Heart left ventricle (tissue), 16 donors: ENCODE measurements around the gene SUGCT. TPM values are rescaled to one million over a fixed set of nuclear protein-coding genes. Genes with fewer than 3 reads are reported as not detected.
A peak's percentile ranks its signal among the peaks of the same experiment; 100 is the strongest.

Source experiments
- ATAC-seq, 4 donors: fragments of 200-7000 bp; cut with Tn5 transposase; one replicate each; pipeline ENCODE4 v1.9.1; 2020 to 2022; ENCODE audit warnings: moderate library complexity in 4 of 4, mild to moderate bottlenecking in 3 of 4, moderate number of reproducible peaks in 1 of 4
- DNase-seq, 5 donors: peaks; one replicate each; pipeline ENCODE4 v3.0.0-alpha.2; 2020
- H3K27ac ChIP-seq, 12 donors: fragments of 200-600 bp; sonication (generic) in 4 of 12; one replicate each; pipeline versions ENCODE4 v1.5.0 to v1.8.0; 2016 to 2022; ENCODE audit warnings: mild to moderate bottlenecking in 2 of 12
- H3K27me3 ChIP-seq, 9 donors: fragments of 200-600 bp; sonication (generic) in 2 of 9; one replicate each; pipeline versions ENCODE4 v1.5.1 to v1.8.0; 2016 to 2022; ENCODE audit warnings: mild to moderate bottlenecking in 3 of 9
- H3K36me3 ChIP-seq, 9 donors: fragments of 200-600 bp; sonication (generic) in 2 of 9; one replicate each; pipeline versions ENCODE4 v1.5.0 to v1.8.0; 2018 to 2022; ENCODE audit warnings: mild to moderate bottlenecking in 2 of 9
- H3K4me1 ChIP-seq, 12 donors: fragments of 200-600 bp; sonication (generic) in 4 of 12; one replicate each; pipeline versions ENCODE4 v1.5.0 to v1.8.0; 2016 to 2022; ENCODE audit warnings: mild to moderate bottlenecking in 3 of 12
- H3K4me3 ChIP-seq, 12 donors: fragments of 200-600 bp; sonication (generic) in 4 of 12; one replicate each; pipeline versions ENCODE4 v1.5.0 to v1.8.0; 2017 to 2022; ENCODE audit warnings: mild to moderate bottlenecking in 9 of 12, moderate library complexity in 4 of 12
- H3K9me3 ChIP-seq, 12 donors: fragments of 200-600 bp; sonication (generic) in 4 of 12; one replicate each; pipeline versions ENCODE4 v1.5.0 to v1.8.0; 2016 to 2022; ENCODE audit warnings: mild to moderate bottlenecking in 1 of 12
- POLR2A ChIP-seq, 2 donors: fragments of 450-650 bp; IDR thresholded peaks; one replicate each; pipeline ENCODE4 v1.6.1; 2017; ENCODE audit warnings: antibody characterized with exemption in 2 of 2, mild to moderate bottlenecking in 2 of 2, moderate library complexity in 2 of 2
- WGBS, 4 donors: extraction: QIAGEN DNeasy Blood & Tissue Kit in 2 of 4; methylation state at CpG; one replicate each; pipeline versions ENCODE4 v1.1.5 to v1.1.7; 2013 to 2018; 5-methylcytosine and 5-hydroxymethylcytosine counted together
- intact Hi-C, 10 donors: fragments of 100-400 bp; cut with DNase I; formaldehyde crosslinking; loops; one replicate each; pipeline versions ENCODE4 v1.11.1 to v1.14.2; 2022
- long read RNA-seq, 3 donors: library from polyadenylated mRNA; unstranded; transcript quantifications; one replicate each; pipeline ENCODE4 v2.0.0, GENCODE V29; 2020 to 2021
- polyA plus RNA-seq, 2 donors: library from polyadenylated mRNA; stranded (reverse); fragments of 200-250 nt; gene quantifications; one replicate each; pipeline ENCODE4 v1.2.3, GENCODE V29; 2013
- total RNA-seq, 9 donors: library from RNA; depleted of rRNA in 2 of 9; stranded (reverse); fragments of >200 nt in 2 of 9; fragmentation: NEBNext Ultra II Directional in 3 of 9; extraction: Animal tissue kit (Norgen Biotek cat#: 25700) in 3 of 9; gene quantifications; one replicate each; pipeline versions ENCODE4 v1.1.0 to v1.2.4, GENCODE V29; 2016 to 2023
- TF ChIP-seq, protein P1 (sequence below), 12 donors: fragments of 200-600 bp; sonication (generic) in 4 of 12; IDR thresholded peaks; one replicate each; pipeline versions ENCODE4 v1.5.0 to v1.8.0; 2018 to 2022; ENCODE audit warnings: antibody characterized with exemption in 12 of 12, mild to moderate bottlenecking in 5 of 12
- donor health status: ischemic (EF 13 %, LVEDD 7.1; RV severe dilation, severe dysfunction).
- donor health status: healthy with polysubstance abuse.
- donor health status: DM: no; HTN: yes; CAD: no.
- donor health status: DM: no; HTN: no; CAD: no.
- donor health status: ischemic (EF 25% LVEDD 6.9; RV normal size, moderate dysfunction).
- donor health status: ischemic (EF 25% LVEDD 5.7; RV mildly dilated, moderate dysfunction).
- donor health status: healthy.
- donor health status: DM: yes; HTN: yes; CAD: no.
- donor health status: ischemic (EF 35%, LVEDD 5.7; RV mildly dilated, moderate dysfunction).
- donor health status: nonischemic (EF 11% LVEDD 7.7; RV severe dilation, severe dysfunction).
- donor health status: DM: yes; HTN: yes; CAD: no.
- donor health status: PGD.
- donor health status: ischemic (EF 29% LVEDD 5.4; RV normal size, mild dysfunction).
- donor health status: nonischemic (EF 23%, LVEDD 6.1; RV moderate dilation, normal function).

SUGCT gene
- 1 to 10 TPM; 2.9 to 7.6 (median 5.2) TPM for total RNA-seq
- polyA plus RNA-seq, result 1 to 10 TPM; 1.4 to 4.2 TPM
- long read RNA-seq, donor 1, partial matches to known transcripts, result 0 of 1 reads
- long read RNA-seq, donor 1, other reads (novel, unspliced or antisense), result 0 of 1 reads
- long read RNA-seq, donor 2, partial matches to known transcripts, result 0 of 2 reads
- long read RNA-seq, donor 2, other reads (novel, unspliced or antisense), result 2 of 2 reads
- long read RNA-seq, donor 3, partial matches to known transcripts, result 0 of 2 reads
- long read RNA-seq, donor 3, other reads (novel, unspliced or antisense), result 1 of 2 reads

DNA sequence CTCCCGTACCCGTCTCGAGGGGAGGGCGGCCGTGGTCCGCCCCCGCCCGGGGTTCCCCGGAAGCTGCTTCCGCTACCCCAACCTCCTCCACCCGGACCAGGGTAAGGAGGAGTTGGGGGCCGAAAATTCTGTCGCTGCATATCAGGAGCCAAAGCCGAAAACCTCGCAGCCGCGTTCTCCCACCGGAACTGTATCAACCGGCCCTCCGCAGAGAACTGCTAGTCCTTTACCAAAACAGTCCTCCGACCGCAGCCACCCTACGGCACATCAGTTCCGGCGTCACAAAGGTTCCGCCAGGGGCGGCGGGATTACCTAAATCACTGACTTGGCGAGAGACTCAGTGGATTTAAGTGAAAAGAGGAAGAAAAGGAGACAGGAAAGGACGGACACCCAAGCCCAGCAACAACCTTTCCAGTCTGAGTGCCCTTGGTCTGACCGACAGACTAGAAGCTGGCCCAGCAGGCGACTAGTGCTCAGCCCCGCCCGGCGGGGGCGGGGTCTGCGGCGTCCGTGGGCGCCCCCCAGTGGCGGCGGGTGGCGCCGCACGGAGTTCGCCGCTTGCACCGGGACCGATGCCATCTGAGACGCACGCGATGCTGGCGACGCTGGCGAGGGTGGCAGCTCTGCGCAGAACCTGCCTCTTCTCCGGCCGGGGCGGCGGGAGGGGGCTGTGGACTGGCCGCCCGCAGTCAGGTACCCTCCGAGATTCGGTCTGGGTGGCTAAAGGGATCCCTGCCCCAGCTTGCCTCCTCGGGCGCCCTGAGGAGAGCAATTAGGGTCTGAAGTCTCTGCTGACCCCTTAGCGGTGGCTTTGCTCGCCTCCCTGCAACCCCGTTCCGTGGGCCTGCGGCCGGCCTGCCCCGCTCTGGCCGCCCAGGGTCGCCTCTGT is at the start of gene SUGCT, which contains the start of gene MPLKIP:
SUGCT (plus strand) TSS at position 578 of the 889 bp plus-strand sequence.
MPLKIP (minus strand) TSS at position 195 of the 889 bp plus-strand sequence; CDS start at position 140, 55 bp downstream.
- DNase-seq, result peak; percentile 83 to 91 (median 87)
- ATAC-seq, result peak; percentile 92 to 97 (median 96)
- Histone ChIP-seq H3K4me1 (peaks cover 5 to 35% (median 24%) of the 10 kb centered on the region in 12 donors), H3K27ac (peak within 1 kb of the TSS; percentile 82 to 98 (median 94)), H3K27me3 (no peaks in the 10 kb centered on the region), H3K4me3 (peak within 1 kb of the TSS; percentile 69 to 100 (median 94)), H3K36me3 (peaks cover 0 to 6% (median 0%) of the 10 kb centered on the region in 9 donors), H3K9me3 (no peaks in the 10 kb centered on the region)
- 0 to 1% (median 0%) methylated on average over 31 to 75 of the region's 75 CpGs for WGBS, 4 donors
- TF ChIP-seq POLR2A (IDR thresholded peaks at IDR 0.05), result peak in 1 of 2 donors; percentile 27
- TF ChIP-seq, protein P1, sequence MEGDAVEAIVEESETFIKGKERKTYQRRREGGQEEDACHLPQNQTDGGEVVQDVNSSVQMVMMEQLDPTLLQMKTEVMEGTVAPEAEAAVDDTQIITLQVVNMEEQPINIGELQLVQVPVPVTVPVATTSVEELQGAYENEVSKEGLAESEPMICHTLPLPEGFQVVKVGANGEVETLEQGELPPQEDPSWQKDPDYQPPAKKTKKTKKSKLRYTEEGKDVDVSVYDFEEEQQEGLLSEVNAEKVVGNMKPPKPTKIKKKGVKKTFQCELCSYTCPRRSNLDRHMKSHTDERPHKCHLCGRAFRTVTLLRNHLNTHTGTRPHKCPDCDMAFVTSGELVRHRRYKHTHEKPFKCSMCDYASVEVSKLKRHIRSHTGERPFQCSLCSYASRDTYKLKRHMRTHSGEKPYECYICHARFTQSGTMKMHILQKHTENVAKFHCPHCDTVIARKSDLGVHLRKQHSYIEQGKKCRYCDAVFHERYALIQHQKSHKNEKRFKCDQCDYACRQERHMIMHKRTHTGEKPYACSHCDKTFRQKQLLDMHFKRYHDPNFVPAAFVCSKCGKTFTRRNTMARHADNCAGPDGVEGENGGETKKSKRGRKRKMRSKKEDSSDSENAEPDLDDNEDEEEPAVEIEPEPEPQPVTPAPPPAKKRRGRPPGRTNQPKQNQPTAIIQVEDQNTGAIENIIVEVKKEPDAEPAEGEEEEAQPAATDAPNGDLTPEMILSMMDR (IDR thresholded peaks at IDR 0.05), result peak; percentile 94 to 100 (median 99)
- intact Hi-C loops, result loop anchor here in 6 of 10 donors (1.0 to 10.0 kb wide), 5 partner anchors 180 to 240 kb away; partner anchors contain the start of gene CDK13 (in 2 of the 6)

DNA sequence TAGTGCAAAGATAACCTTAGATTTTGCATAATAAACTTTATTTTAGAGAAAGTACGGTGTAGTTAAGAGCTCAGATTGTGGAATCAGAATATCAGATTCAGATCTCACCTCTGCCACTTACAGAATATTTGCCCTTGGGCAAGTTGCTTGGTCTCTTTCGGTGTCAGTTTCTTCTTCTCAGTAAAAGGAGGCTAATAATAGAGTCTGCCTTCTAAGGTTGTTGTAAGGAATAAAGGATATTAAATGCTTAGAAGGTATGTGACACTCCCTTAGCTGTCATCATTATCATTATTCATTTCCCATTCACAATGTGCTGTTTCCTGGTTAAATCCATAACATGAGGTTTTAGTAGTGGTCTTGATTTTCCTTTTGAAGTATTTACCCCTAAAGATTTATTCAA is 42.6 kb upstream of the SUGCT start:
- no peaks in the 10 kb centered on the region for H3K9me3 ChIP-seq
- ATAC-seq, result no peak
- peaks cover 0 to 15% (median 0%) of the 10 kb centered on the region in 12 donors for H3K4me1 ChIP-seq
- no peak overlapping the region for H3K4me3 ChIP-seq
- no peak for DNase-seq
- H3K36me3 ChIP-seq, result peaks cover 0 to 95% (median 82%) of the 10 kb centered on the region in 9 donors
- no peak for TF ChIP-seq POLR2A (IDR thresholded peaks at IDR 0.05)
- TF ChIP-seq, protein P1 (IDR thresholded peaks at IDR 0.05), result no peak
- intact Hi-C loops, result loop anchor here in 1 of 10 donors (10.0 kb wide), 1 partner anchor 63 kb away; no protein-coding TSS in a partner anchor
- no peaks in the 10 kb centered on the region for H3K27me3 ChIP-seq
- no peak overlapping the region for H3K27ac ChIP-seq
- 87 to 94% (median 92%) methylated on average over 2 of the region's 2 CpGs for WGBS, 4 donors

DNA sequence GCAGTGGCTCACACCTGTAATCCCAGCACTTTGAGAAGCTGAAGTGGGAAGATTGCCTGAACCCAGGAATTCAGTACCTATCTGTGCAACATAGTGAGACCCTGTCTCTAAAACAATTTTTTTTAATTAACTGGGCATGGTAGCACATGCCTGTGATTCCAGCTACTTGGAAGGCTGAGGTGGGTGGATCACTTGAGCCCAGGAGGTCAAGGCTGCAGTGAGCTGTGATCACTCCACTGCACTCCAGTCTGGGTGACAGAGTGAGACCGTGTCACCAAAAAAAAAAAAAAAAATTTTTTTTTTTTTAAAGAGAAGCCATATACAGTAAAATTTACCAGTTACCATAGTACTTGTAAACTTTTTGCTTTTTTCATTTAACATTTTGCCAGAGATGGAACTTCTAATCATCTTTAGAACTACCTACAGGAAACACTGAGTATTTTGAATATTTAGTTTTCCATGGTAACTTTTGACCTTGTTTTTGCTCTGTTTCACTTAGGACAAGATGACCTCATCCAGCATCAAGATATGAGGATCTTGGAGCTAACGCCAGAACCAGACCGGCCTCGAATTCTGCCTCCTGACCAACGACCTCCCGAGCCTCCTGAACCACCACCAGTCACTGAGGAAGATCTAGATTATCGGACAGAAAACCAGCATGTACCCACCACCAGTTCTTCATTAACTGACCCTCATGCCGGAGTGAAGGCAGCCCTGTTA is 41.0 kb upstream of the SUGCT start:
- TF ChIP-seq, protein P1 (IDR thresholded peaks at IDR 0.05), result no peak
- no peak for TF ChIP-seq POLR2A (IDR thresholded peaks at IDR 0.05)
- H3K27ac ChIP-seq, result no peak overlapping the region
- no peaks in the 10 kb centered on the region for H3K9me3 ChIP-seq
- H3K4me3 ChIP-seq, result no peak overlapping the region
- peaks cover 0 to 20% (median 2%) of the 10 kb centered on the region in 12 donors for H3K4me1 ChIP-seq
- DNase-seq (no peak), ATAC-seq (peak in 2 of 4 donors; percentile 16 to 39)
- H3K36me3 ChIP-seq, result peaks cover 0 to 87% (median 68%) of the 10 kb centered on the region in 9 donors
- no peaks in the 10 kb centered on the region for H3K27me3 ChIP-seq
- 69 to 77% (median 75%) methylated on average over 8 of the region's 8 CpGs for WGBS, 4 donors
- intact Hi-C loops, result loop anchor here in 1 of 10 donors (10.0 kb wide), 1 partner anchor 61 kb away; no protein-coding TSS in a partner anchor
